SHP77 (cell line): ENCODE measurements around the gene SLC41A3.
A peak's percentile ranks its signal among the peaks of the same experiment; 100 is the strongest.
"Not testable (repeated sequence)": the region's sequence is repeated elsewhere in the genome, so short reads cannot be mapped to it uniquely, and the experiment has no call there.

Source experiments
- DNase-seq, 2 experiments: peaks; one replicate each; lab custom pipeline; 2025; lab: John Stamatoyannopoulos, UW

The SLC41A3 gene

DNA sequence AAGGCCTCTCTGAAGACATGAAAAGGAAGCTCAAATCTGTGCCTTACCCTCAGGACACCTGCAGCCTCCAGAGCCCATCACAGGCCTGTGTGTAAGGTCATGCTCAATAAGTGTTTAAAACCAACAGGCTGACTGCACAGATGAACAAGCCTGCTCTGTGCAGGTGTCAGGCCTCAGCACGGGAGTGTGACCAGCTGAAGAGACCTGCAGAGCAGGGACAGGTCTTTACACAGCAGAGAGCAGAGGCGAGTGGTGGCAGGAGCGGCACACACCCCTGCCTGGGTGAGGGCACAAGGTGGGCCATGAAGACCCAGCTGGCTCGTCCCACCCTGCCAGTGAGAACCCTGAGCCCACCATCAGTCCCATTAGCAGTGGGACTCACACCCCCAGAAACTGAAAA lies 58.1 kb downstream of the SLC41A3 start:
- DNase-seq, result no peak

DNA sequence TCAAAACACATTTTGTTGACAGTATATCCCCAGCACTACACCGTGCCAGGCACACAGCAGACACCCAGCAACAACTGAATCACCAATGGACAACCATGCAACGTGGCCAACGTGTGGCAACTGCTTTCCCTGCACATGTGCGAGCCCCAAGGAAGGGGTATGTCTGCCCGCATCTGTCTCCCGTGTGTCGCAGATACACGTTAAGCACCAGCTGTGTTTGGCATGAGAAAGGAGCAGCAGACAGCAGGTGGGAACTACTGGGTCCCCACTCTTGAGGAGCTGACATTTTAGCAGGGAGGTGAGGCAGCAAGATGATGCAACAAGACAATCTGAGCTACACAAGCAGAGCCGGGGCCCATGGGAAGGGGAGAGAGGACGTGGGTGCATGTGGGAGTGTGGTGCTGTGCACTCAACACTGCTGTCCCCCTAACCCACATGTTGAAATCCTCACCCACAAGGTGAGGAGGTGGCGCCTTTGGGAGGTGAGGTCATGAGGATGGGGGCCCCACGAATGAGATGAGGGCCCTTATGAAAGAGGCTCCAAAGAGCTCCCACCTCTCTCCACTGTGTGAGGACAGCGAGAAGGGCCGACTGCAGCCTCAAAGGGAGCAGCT lies 58.7 kb downstream of the SLC41A3 start:
- DNase-seq, result no peak

DNA sequence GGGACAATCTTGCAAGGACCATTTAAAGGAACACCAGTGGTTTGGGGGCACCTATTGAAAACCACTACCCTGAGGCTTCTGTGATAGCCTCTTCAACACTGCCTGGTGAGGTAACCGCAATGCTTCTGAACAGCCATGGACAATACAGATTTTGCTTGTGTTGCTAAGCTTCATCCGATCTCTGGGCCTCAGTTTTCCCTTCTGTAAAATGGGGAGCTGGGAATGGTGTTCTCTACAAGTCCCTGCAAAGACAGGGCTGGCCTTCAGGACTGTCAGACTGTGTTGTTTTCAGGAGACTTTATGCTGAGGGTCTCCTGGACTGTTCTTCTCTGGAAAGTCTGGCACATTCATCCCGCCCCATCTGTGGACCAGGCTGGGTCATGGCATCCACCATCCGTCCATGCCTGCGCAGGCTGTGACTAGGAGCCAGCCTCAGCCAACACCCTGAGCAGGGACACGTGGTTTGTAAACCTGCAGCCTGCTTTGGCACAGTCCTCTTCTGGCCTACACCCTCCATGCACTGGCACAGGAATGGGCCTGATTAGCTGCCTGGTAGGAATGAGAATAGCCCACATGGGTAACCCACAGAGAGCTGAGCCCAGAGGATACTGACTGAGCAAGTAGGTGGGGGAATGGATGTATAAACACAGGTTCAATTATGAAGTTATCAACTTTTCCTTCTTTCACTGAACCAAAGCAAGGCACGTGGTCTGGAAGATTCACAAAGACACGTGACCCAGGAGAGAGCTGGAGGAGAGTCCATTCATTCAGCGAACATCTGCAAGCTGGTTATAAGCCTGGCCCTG lies 59.7 kb downstream of the SLC41A3 start:
- DNase-seq, result no peak

DNA sequence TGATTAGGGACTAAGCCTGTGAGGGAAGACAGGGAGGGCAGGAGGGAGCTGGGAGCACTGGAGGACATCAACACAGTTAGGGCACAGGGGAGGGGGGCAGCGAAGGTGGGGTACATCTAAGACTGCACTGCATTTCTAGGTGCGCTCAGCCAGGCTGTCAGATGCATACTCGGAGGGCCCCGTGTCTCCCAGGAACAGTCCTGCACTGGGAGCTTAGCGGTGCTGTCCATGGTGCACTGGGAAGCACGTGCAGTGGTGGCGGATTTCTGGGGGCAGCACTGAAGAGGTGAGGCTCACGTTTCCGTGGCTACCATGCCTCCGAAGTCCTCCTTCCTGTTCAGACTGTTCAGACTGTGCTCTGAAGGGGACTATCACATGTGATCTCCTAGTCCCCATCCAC lies 60.5 kb downstream of the SLC41A3 start:
- DNase-seq, result no peak

DNA sequence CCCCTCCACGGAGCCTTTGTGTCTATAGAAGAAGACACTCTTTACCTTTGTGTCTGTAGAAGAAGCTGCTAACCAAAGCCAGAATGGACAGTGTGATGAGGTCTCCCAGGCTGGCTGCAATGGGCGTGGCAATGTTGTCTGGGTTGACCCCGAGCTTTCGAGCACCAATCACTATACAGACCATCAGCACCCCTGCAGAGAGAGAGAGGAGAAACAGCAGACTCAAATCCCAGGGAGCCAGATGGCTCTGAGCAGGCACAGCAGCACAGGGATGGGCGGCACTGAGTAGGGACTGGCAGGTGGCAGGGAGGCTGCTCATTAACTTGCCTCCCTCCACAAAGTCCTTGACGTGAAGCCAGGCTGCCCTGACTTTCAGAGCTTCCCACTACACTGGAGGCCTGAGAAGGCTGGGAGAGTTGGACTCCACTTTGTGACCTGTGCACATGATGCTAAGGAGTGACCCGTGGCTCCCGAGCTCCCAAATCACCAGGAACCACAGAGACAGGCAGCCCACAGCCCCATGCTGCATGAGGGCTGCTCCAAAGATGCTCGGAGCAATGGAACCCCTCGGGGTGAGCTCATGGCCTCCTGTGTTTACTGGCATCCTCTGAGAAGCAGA lies 61.1 kb downstream of the SLC41A3 start:
- peak in 1 of 2 experiments; percentile 22 for DNase-seq

DNA sequence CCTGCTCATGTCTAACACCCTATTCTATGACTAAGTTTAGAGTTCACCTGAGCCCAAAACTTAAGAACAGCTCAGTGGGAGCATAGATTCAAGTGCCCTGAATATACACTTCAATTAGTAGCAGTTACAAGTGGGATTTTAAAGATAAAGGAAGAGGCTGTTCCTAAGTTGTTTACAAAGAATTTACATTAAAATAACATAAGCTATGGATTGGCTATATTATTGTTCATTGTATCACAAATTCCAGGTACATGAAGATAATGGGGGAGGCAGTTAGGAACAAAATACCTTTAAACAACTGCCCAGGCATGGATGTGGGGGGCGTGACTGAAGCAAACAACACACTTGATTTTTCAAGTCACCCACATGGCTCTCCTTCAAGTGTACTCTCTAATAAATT lies 62.2 kb downstream of the SLC41A3 start:
- DNase-seq, result no peak

DNA sequence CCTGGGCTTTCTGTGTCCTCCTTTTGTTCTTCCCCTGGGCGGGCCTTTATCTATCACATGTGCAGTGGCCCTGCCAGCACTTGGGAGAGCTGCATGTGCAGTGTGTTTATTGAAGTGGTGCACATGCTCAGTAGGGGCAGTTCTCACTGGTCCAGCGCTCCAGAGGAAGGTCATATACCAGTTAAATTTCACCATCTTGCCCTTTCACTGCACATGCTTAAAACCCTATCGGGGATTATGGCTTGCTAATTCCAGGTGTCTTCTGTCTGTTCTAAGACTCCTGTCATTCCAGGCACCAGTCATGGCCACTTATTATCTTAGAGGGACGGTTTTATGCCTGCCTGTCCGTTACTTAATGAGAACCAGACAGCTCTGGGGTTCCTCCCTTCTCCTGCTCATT lies 62.7 kb downstream of the SLC41A3 start:
- DNase-seq, result no peak

DNA sequence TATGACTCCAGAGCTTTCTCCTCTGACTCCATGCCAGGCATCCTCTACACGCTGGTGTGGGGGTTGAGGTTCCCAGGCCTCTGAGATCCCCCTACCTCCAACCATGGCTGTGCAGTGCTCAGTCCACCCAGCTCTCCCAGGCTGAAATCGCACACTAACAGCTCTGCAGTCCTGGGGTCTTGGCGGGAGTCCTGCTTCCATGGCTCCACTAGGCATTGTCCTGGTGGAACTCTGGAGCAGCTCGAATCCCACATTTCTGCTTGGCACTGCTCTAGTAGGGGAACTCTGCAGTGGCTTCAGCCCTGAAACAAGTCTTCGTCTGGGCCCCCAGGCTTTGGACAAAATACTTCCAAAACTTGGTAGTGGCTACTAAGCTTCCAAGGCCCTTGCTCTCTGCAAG lies 64.2 kb downstream of the SLC41A3 start:
- DNase-seq, result no peak

DNA sequence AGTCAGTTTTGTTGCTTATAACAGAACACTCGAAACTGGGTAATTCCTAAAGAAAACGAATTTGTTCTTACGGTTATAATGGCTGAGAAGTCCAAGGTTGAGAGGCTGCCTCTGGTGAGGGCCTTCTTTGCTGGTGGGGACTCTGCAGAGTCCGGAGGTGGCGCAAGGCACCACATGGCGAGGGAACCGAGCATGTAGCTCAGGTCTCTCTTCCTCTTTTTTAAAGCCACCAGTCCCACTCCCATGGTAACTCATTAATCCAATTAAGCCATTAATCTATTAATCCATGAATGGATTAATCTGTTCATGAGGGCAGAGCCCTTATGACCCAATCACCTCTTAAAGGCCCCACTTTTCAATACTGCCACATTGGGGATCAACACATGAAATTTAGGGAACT lies 64.9 kb downstream of the SLC41A3 start:
- no peak for DNase-seq

DNA sequence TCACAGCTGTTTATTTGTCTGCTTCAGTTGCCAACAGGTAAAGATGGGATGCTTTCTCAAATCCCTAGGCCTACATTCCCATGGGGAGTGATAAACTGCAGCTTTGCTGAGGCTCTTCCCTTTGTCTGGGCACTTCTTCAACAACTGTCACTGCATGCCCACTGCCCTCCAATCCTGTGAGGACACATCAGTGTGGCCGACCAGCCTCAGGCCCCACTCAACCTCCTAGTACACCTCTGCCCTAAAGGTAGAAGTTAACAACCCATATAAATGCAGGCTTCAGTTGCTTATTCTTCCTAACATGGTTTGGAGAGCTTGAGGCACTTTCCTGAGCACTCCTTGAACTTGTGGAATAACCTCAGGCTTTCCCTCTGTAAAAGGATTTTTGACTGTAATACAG lies 65.4 kb downstream of the SLC41A3 start:
- DNase-seq, result no peak

DNA sequence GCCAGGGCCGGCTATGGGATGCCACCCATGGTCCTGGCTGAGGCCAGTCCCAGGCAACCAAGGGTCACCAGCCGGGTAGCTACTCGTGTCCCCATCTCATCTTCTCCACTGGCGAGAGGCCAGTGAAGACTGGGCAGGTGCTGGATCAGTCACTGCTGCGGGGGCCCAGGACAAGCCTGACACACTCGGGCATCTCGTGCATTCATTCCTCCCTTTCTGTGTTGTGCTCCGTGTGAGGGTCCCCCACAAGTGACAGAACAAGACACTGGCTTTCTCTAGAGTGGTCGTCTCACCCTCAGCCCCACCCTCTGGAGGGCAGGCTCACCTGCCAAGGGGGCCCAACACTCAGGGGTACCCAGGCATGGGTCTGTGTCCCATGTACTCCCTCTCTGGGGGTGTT lies 66.6 kb downstream of the SLC41A3 start:
- DNase-seq, result no peak

DNA sequence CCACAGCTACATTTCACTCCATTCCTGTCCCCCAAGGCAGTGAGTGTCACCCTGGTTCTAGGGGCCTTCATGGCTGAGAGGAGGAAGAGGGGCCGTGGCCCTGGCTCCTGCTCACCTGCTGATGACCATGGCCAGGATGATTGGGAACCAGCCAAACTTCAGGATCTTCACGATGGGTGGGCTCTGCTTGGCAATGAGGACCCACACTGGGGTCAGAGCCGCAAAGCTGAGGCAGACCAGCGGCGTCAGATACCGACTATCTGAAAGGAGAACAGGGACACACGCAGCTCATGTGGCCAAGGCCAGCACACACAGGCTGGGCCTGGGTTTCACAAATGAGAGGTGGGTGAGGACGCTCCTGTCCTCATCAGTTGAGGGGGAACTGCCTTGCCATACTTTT lies 67.3 kb downstream of the SLC41A3 start:
- no peak for DNase-seq

DNA sequence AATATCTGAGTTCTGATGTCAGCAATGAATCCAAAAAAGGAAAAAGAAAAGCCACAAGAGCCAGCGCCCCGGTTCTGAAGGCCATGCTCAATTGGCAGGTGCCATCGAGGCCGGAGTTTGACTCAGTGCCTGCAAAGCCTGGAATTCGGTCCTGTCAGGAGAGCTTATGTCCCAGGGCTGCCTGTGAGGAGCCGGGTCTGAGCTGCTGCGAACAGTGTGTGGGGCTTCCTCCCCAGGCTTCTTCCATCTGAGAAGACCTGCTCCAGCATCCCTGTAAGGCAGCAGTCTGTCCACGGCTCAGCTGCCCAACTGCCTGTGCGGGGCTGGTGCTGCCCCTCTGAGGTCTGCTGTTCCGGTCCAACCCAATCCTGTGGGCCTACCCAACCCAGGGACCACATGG lies 68.8 kb downstream of the SLC41A3 start:
- DNase-seq, result no peak

DNA sequence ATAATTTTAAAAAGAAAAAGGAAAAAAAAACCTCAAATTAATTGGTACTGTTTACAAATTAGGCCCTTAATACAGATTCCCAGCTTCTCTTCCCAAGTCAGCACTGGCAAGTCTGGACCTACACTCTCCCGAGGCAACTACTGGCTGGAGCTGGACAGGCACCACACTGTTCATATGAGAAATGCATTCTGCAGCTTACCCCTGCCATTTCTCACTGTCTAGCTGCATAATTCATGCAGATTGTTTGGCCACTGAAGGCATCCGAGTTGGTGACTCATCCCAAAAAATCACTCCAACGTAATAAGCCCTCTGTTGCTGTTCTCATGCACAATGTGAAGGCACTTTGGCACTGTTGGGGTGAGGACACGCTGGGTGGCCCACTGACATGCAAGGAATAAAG lies 69.7 kb downstream of the SLC41A3 start:
- no peak for DNase-seq

DNA sequence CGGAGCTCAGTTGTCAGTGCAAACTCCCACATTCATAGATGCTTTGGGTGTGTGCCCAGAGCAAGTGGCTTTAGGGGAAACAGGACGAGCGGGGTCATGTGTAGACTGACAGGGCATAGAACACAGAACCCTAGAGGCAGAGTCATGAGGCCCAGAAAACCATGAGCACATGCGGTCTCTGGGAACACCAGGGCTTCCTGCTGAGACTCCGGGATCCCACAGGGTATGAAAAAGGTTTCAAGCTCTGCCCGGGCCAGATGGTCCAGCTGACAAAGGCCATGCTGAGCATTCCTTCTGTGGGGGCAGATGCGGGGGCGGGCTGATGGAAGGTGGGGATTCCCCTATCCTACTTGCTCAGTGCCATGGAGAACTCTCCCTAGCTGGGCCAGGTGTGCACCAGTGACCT lies 70.2 kb downstream of the SLC41A3 start:
- DNase-seq, result no peak

DNA sequence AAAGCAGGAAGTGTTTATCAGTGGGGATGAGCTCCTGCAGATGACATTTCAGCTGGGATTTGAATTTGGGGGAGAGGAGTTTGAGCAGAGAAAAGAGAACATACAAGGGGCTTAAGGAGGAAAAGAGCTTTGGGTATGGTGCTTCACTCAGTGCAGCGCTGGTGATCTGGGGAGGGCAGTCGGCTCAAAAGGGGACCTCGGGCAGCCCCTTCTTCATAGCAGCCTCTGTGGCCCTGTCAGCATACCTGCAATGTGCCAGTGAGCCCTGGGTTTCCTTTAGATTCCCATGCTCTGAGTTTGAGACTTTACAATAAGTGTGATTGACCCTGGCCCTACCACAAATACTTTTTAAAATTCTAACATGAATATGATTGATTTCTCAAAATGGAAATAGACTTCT lies 74.7 kb downstream of the SLC41A3 start:
- no peak for DNase-seq

DNA sequence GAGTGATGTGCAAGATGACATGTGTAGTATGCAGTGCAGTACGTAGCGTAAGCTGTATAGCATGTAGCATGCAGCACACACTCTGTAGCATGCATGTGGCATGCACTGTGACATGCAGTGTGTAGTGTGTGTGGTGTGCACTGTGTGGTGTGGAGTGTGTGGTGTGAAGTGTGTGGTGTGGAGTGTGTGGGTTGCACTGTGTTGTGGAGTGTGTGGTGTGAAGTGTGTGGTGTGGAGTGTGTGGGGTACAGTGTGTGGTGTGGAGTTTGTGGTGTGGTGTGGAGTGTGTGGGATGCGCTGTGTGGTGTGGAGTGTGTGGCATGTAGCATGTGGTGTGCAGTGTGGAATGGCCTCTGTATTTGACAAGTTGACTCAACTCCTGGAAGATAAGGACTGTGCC lies 75.7 kb downstream of the SLC41A3 start:
- DNase-seq, result no peak

DNA sequence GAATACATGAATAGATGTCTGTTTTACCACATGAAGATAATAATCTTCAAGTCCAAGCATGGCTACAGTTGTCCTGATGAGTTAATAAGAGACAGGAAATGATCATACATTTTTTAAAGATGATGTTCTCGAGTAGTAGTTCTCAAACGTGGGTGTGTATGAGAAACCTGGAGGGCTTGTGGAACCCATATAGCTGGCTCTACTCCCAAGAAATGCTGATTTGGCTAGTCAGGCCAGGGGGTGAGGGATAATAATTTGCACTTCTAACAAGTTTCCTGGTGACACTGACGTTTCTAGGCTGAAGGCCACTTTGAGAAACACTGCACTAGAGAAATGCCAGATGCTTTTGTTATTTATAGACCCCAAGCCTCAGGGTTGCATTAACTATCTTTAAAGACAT lies 78.0 kb downstream of the SLC41A3 start:
- DNase-seq, result no peak

DNA sequence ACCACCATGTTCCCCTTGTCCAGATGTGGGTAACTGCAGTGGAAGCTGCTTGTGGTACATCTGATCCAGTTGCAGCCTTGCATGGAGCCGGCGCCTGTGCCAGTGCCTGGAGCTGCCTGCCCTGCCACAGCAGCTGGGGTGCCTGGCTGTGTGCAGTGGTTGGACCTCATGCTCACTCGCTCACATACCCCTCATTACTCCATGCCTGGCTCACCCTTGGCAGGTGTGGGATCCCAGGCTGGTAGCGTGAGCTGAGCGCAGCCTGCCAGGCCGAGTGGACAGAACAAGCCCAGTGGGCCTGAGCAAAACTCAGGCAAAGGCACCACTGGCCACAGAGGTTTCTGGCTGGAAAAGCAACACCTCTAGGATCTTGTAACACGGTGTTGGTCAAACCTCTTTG lies 79.2 kb downstream of the SLC41A3 start:
- no peak for DNase-seq

DNA sequence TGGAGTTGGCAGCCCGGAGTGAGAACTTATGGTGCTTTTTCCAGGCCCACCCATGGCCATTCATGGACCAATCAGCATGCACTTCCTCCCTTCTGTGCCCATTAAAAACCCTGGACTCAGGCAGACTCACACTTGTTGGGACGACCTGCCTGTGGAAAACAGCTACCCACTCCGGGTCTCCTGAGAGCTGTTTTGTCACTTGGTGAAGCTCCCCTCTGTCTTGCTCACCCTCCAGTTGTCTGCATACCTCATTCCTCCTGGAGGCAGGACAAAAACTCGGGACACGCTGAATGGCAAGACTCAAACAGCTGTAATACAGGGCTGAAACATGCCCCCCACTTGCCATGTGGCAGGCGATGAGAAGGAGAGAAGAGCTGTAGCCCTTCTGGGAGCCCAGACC lies 79.7 kb downstream of the SLC41A3 start:
- DNase-seq, result no peak

DNA sequence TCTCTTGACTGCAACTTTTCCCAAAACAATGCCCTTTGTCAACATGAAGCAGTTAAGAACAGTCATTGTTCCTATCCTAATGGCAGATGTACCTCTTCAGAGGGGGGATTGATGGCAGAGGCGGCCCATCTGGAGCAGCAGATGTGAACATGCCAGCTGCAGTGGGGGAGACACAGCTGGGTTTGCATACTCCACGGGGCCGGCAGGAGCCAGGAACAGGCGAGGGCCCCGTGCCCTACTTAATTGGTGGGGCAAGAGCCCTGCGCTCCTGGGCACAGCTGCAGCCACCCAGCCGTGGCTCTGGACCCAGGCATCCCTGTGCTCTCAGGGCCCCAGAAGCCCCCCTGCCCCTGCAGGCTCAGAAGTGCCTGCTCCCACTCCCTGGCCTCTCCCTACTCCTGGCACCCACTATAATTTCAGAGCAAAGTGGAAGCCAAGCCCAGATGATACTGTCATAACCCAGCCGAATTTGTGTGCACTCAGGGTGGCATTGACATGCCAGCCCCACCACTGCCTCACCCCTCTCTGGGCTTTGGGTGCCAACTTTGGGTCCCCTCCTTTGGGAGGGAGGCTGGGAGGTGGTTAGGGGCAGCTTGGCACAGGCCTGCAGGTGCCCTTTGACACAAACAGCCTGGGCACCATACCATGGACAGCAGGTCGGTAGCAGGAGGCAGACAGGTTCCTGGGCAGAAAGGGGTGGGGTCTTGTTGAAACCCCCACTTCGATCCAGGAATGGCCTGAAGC lies 80.3 kb downstream of the SLC41A3 start:
- DNase-seq, result no peak

DNA sequence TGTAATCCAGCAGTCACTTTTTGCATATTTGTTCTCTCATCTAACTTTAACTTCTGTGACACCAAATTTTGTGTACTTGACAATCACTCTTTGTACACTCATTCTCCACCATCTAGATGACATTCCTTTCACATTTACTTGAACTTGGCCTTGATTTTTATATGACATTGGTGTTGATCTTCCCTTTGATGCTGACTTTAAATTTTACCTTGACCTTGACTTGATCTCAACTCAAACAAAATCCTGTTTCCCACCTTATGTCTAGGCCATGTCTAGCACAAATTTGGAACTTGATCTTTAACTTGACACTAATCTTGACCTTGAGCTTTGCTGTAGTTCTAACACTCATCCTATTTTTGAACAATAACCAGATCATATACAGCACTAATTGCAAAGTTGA lies 81.7 kb downstream of the SLC41A3 start:
- no peak for DNase-seq

DNA sequence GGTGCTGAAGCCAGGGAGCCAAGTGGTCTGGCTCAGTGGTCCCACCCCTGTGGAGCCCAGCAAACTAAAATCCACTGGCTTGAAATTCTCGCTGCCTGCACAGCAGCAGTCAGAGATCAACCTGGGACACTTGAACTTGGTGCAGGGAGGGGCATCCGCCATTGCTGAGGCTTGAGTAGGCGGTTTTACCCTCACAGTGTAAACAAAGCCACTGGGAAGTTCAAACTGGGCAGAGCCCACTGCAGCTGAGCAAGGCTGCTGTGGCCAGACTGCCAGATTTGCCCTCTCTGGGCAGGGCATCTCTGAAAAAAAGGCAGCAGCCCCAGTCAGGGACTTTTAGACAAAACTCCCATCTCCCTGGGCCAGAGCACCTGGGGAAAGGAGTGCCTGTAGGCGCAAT lies 87.2 kb downstream of the SLC41A3 start:
- DNase-seq, result not testable (repeated sequence)
